Measurements from ENCODE around the gene LRP2. TPM values are rescaled to one million over a fixed set of nuclear protein-coding genes. Genes with fewer than 3 reads are reported as not detected.

The LRP2 gene
- total RNA-seq, 1 experiment from 2014 or later, result 0.59 TPM

- Mint-ChIP-seq H3K4me1 (peaks cover 15% of the 10 kb centered on the region), H3K27ac (no peak overlapping the region), H3K27me3 (ENCODE audit: low read depth) (no peaks in the 10 kb centered on the region), H3K36me3 (no peaks in the 10 kb centered on the region), H3K9me3 (no peaks in the 10 kb centered on the region), H3K4me3 (no peak overlapping the region)
- no peak for TF ChIP-seq CREM (CRISPR knock-in tag; IDR thresholded peaks at IDR 0.05)
- no peak for TF ChIP-seq HMGXB4 (CRISPR knock-in tag; IDR thresholded peaks at IDR 0.05)
- no peak for TF ChIP-seq ZBTB21 (CRISPR knock-in tag; IDR thresholded peaks at IDR 0.05; ENCODE audit: borderline replicate concordance)
- TF ChIP-seq, protein P1, sequence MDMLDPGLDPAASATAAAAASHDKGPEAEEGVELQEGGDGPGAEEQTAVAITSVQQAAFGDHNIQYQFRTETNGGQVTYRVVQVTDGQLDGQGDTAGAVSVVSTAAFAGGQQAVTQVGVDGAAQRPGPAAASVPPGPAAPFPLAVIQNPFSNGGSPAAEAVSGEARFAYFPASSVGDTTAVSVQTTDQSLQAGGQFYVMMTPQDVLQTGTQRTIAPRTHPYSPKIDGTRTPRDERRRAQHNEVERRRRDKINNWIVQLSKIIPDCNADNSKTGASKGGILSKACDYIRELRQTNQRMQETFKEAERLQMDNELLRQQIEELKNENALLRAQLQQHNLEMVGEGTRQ (CRISPR knock-in tag; IDR thresholded peaks at IDR 0.05), result no peak
- no peak for TF ChIP-seq PRRX2 (CRISPR knock-in tag; IDR thresholded peaks at IDR 0.05)
- no peak for TF ChIP-seq JAZF1 (CRISPR knock-in tag; IDR thresholded peaks at IDR 0.05)
- TF ChIP-seq GABPB1 (CRISPR knock-in tag; IDR thresholded peaks at IDR 0.05), result no peak
- TF ChIP-seq ARID4B (CRISPR knock-in tag; IDR thresholded peaks at IDR 0.05; ENCODE audit: borderline replicate concordance), result no peak
- TF ChIP-seq, protein P2, sequence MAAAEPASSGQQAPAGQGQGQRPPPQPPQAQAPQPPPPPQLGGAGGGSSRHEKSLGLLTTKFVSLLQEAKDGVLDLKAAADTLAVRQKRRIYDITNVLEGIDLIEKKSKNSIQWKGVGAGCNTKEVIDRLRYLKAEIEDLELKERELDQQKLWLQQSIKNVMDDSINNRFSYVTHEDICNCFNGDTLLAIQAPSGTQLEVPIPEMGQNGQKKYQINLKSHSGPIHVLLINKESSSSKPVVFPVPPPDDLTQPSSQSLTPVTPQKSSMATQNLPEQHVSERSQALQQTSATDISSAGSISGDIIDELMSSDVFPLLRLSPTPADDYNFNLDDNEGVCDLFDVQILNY (CRISPR knock-in tag; IDR thresholded peaks at IDR 0.05), result no peak
- TF ChIP-seq, protein P3, sequence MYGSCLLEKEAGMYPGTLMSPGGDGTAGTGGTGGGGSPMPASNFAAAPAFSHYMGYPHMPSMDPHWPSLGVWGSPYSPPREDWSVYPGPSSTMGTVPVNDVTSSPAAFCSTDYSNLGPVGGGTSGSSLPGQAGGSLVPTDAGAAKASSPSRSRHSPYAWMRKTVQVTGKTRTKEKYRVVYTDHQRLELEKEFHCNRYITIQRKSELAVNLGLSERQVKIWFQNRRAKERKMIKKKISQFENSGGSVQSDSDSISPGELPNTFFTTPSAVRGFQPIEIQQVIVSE (CRISPR knock-in tag; IDR thresholded peaks at IDR 0.05; ENCODE audit: borderline replicate concordance), result no peak
- no peak for TF ChIP-seq ZSCAN18 (CRISPR knock-in tag; IDR thresholded peaks at IDR 0.05)
- no peak for TF ChIP-seq NR2C2 (CRISPR knock-in tag; IDR thresholded peaks at IDR 0.05)
- POLR2A ChIA-PET, result interaction anchor here (0.5 kb wide), 1 partner anchor 194 kb away, joined by 3 read pairs; no protein-coding TSS in a partner anchor
- no peak for DNase-seq (ENCODE audit: low spot score)
- CTCF ChIA-PET, result interaction anchor here (0.6 to 0.9 kb wide), 3 partner anchors 36 to 139 kb away, joined by 3 to 5 read pairs (median 3); no protein-coding TSS in a partner anchor
- ATAC-seq, result no peak
Measured at GRCh38 chr2:169258045-169258601, 104.2 kb downstream of the LRP2 start.

DNA sequence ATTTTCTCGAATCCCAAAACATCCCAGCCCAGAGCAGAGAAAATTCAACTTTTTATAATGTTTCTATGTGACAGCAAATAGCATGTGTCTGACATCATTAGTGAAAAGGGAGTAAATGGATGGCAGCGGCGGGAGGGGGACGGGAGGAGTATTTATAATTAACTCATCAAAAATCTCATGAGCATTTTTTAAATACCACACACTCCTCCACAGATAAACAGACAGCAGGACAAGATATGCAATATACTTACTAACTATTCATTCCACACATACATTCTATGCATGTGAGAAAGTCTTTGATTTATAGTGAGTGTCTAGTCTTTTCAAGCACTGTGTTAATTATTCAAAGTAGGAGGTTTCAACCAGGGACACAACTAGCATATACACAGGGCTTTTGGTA, 107.6 kb downstream of the LRP2 start:
- no peaks in the 10 kb centered on the region for H3K27me3 Mint-ChIP-seq (ENCODE audit: low read depth)
- no peaks in the 10 kb centered on the region for H3K9me3 Mint-ChIP-seq
- H3K4me1 Mint-ChIP-seq, result peaks cover 6% of the 10 kb centered on the region
- no peaks in the 10 kb centered on the region for H3K36me3 Mint-ChIP-seq
- CTCF ChIA-PET, result no interaction called here
- DNase-seq (ENCODE audit: low spot score) (no peak), ATAC-seq (no peak)
- TF ChIP-seq E2F4 (CRISPR knock-in tag; IDR thresholded peaks at IDR 0.05; ENCODE audit: borderline replicate concordance, low read depth), result no peak
- no peak for TF ChIP-seq CREB1 (CRISPR knock-in tag; IDR thresholded peaks at IDR 0.05)
- POLR2A ChIA-PET, result no interaction called here
- H3K4me3 Mint-ChIP-seq, result no peak overlapping the region
- H3K27ac Mint-ChIP-seq, result no peak overlapping the region

All from WTC11 (cell line).